Stimulated activated CD8-positive, alpha-beta memory T cell treated with anti-CD3 and anti-CD28 coated beads, Interleukin-4, amount 100 ng/mL, for 4 hours (primary cell): ENCODE data around the gene SLK.

Source experiments
- DNase-seq, 2 donors: peaks; one replicate each; pipeline ENCODE4 v3.0.0-alpha.2; 2020; ENCODE audit warnings: low read depth in 2 of 2, low spot score in 1 of 2

SLK gene

DNA sequence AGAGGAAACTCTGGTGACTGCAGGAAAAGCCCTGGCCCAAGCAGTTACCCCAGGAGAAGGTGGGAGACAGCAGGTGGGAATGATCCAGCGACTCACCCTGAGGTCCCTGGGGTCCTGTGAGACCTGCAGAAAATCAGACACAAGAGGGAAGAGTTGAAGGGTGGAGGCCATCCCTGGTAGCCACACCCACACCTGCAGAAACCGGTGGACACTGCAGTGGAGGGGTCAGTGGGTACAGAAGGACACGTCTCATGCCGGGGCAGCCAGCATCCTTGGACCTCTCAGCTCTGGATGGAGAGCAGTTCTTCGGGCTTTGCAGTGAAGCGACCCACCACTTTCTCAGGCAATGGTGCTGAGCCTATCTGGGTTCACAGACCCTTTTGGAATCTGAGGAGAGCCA, 79.7 kb downstream of the SLK start:
- DNase-seq: no peak

GRCh38 chr10:104049504-104050250, 82.7 kb downstream of the SLK start:
- DNase-seq: no peak

GRCh38 chr10:104052431-104052830, 85.5 kb downstream of the SLK start:
- no peak for DNase-seq

DNA sequence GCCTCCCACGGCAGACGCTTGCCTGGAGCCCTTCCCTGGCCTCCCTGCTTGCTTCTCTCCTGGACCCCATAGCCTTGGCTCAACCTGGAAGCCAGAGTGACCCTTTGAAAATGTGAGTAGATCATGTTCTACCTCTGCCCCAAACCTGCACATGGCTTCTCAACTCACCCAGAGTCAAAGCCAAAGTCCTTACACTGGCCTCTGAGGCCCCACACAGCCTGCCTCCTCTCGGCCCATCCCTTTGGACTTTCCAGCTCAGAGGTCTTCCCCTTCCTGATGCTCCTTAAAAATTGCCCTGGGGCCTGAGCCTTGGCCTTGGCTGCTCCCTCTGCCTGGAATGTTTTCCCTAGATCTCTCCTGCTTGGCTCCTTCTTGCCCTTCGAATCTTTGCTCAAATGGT, 86.3 kb downstream of the SLK start:
- DNase-seq: no peak

DNA sequence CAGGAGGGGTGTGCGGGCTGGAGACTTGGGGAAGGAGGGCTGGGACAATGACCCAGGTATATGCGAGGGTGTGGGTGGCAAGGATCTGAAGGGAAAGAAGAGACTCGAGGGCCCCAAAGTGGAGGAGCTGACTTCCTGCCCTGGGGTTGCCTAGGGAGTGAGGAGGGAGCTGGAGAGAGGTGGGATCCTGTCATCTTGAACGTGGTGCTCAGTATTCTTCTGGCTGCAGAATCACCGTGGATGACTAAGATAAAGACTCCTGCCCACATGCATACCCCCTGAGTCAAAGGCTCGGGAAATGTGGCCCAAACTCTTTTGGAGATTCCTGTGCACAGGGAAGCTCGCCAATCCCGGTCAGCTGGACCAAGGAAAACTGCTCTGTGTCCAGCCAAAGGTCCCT, 87.5 kb downstream of the SLK start:
- DNase-seq: no peak

DNA sequence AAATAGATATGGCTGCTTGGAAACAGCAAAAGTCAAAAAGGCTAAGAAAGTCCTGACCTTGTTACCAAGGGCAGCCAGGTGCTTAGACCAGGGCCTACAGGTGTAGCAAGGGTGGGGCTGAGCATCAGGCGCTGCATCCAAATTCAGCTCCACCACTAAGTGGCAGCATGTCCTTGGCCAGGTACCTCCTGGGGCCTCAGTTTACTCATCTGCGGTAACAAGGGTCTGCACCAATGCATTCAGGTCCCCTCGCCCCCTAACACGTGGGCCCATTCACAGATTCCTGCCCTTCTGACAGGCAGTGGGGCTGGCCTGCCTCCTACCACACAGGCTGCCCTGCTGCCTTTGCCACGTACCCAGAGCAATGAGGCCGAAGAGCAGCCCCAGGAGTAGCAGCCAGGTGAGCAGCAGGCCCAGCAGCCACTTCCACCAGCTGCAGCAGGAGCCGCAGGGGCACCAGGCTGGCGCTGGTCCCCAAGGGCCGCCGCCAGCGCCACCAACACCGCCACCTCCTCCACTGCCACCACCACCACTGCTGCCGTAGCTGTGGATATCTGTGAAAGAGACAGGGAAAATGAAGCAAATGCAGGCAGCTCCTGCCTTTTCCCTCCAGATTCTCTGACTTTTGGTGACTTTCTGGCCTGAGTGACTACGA, 89.8 kb downstream of the SLK start:
- no peak for DNase-seq

DNA sequence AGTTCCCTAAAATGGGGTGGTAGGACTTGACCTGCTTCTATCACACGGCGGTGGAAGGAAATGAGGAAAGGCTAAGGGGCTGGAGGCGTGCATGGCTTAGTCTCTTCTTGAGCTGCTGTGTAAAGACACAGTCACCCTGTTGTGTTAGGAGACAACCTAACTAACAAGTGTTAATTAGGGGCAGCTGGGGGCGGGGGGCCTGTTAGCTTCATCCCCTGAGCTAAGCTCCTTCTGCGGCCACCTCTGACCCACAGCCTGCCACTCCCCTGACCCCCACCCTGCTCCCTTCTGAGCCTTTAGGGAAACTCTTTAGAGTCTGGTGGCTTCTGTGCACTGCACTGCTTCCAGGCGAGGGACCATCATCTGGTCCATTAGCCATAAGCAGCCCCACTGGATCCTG, 90.8 kb downstream of the SLK start:
- no peak for DNase-seq

DNA sequence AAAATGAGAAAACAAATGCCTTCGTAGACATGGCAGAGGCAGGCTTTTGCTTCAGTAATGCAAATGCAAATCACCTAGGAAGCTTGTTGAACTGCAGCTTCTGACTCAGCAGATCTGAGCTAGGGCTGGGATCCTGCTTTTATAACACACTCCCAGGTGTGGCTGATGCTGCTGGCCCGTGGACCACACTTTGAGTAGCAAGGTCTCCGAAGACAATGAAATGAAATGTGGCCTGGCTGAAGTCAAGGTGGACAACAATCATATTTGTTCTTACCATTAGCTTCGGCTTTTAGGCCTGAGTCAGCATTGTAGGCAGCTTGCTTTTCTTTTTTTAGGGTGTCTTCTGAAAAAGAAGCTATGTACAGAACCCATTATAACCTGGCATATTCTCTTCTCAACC, 92.4 kb downstream of the SLK start:
- DNase-seq: no peak

DNA sequence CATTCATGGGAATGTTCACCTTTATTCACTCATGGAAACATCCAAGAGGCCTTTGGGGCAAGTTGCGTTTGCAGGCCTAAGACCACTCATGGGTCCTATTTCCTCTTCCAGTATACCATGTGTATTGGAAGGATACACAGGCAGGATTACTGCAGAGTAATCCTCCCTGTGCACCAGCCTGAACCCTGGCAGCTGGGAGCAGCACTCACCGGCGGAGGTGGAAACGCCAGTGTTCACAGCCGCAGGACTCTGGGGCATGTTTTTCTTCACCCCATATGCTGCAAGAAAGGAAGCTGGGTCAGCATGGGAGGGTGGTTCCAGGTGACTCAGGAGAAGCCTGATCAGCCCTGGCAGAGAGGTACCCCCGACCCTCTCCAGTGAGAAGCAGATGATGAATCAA, 94.3 kb downstream of the SLK start:
- no peak for DNase-seq

- no peak for DNase-seq
These were observed 98.8 kb downstream of the SLK start for GRCh38 chr10:104065748-104066147.

- no peak for DNase-seq
These were observed 100.0 kb downstream of the SLK start for GRCh38 chr10:104066945-104067344.

DNA sequence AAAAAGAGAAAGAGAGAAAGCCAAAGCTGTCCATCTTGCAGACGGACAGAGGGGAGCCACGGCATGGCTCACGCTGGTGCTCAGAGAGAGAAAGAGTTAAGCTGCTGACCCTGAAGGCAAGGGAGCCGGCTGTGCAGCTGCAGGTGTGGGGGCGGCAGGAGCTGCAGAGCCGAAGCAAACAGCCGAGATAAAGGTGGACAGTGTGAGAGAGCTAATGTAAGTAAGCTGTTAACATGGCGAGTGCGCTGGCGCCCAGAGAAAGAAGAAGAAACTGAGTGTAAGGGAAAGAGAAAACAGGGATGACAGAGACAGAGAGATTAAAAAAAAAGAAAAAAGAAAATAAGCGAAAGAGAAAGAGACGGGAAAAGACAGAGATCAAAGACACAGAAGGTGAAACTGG, 100.6 kb downstream of the SLK start:
- DNase-seq: no peak

DNA sequence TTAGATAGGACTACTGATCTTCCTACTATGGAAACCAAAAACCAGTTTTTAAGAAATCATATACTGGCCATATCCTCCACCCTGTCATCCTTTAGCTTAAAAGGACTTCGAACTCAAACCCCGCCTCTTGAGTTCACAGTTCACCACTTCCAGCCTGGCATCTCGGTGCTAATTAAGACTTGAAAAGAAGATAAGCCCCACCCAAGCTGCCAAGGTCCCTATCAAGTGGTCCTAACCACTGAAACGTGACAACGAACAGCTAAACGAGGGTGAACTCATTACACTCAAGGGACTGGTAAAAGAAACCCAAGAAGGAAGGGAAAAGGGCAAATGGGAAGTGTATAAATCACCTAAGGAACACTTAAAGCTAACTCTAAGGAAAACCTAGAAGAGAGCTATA, 102.7 kb downstream of the SLK start:
- DNase-seq: no peak

DNA sequence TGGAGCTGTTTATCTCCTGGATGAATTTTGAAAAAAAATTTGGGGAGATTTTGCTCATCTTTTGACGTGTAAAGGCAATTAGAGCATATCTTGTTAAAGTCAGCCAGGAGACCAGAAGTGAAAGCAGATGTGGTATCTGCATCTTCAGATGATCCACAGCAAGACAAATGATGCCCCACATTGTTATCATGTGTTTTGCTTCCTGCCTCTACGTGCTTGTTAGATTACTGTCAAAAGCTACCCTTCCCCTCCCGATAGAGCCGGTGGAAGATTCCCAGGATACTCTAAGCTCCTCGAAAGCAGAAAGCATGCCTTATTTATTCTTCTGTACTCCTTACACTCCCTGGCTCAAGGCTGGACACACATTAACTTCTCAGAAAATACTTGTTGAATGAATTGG, 105.8 kb downstream of the SLK start:
- DNase-seq: no peak

- no peak for DNase-seq
These were observed 107.6 kb downstream of the SLK start for GRCh38 chr10:104074505-104074904.

DNA sequence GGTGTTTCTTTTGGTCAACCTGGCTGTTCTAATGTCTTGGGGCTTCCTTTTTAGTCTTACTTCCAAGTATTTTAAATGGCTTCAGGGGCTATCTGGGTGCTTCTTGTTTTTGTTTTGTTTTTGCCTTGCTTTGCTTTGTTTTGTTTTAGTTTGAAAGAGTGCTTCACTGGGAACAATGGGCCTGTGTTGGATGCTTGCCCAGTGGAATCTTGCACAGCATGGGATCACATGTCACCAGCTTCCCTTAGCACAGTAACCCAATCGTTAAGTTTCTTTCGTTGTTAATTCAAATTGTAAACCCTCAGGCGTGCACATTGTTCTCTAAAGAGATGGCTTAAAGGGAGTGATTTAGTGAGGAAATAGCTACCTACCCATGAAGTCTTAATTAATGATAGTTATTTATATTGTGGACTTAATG, 109.8 kb downstream of the SLK start:
- DNase-seq: no peak

GRCh38 chr10:104077247-104077646, 110.3 kb downstream of the SLK start:
- no peak for DNase-seq

DNA sequence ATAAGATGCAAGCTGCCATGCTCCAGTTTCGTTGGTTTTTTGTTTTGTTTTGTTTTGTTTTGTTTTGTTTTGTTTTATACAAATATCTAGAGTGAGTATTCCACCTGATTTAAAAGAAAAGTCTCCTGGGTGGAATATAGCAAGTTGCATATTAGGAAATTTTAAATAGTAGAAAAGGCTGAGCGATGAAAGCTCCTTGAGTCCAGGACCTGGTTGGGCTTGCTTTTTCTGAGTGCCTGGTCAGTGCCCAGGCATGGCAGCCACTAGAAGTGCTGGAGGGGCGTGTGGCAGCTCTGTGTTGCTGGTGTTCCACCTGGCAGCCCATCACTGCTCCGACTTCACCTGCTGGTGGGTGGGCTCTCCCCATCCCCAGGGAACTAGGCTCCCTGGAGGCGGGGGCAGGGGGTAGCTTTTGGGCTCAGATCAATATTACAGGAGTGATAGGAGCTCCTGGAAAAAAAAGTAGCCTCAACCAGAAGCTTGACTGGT, 110.8 kb downstream of the SLK start:
- no peak for DNase-seq
